WTC11 (cell line): Measurements from ENCODE around the gene TMEM120B. TPM values are rescaled to one million over a fixed set of nuclear protein-coding genes. Genes with fewer than 3 reads are reported as not detected.

Experiments used
- ATAC-seq: fragments of 200-7000 bp; cut with Tn5 transposase; 2 replicates; pipeline ENCODE4 v1.10.0; 2021; ENCODE audit warnings: mild to moderate bottlenecking, moderate library complexity
- CTCF ChIA-PET: fragments of 300-600 bp; sonication (Branson Sonifier 250); formaldehyde crosslinking; loops from one replicate; lab custom pipeline; 2021; ENCODE audit warnings: antibody characterized with exemption; lab: Charles Lee
- POLR2A ChIA-PET: fragments of 350-600 bp; sonication (Branson Sonifier 250); formaldehyde crosslinking; loops from one replicate; lab custom pipeline; 2021; ENCODE audit warnings: antibody characterized with exemption; lab: Charles Lee
- DNase-seq: peaks from one replicate; pipeline ENCODE4 v3.0.0; 2021; ENCODE audit warnings: low spot score
- H3K27ac Mint-ChIP-seq: 2 replicates; pipeline ENCODE4 v1.8.0; 2021; ENCODE audit warnings: mixed read lengths
- H3K27me3 Mint-ChIP-seq: 2 replicates; pipeline ENCODE4 v1.8.0; 2021; ENCODE audit warnings: low read depth, mild to moderate bottlenecking, moderate library complexity, mixed read lengths
- H3K36me3 Mint-ChIP-seq: 2 replicates; pipeline ENCODE4 v1.8.0; 2021; ENCODE audit warnings: mixed read lengths
- H3K4me1 Mint-ChIP-seq: 2 replicates; pipeline ENCODE4 v1.8.0; 2022; ENCODE audit warnings: mixed read lengths
- H3K4me3 Mint-ChIP-seq: 2 replicates; pipeline ENCODE4 v1.8.0; 2021; ENCODE audit warnings: mild to moderate bottlenecking, moderate library complexity, mixed read lengths
- H3K9me3 Mint-ChIP-seq: 2 replicates; pipeline ENCODE4 v1.8.0; 2021; ENCODE audit warnings: mixed read lengths
- E2F5 ChIP-seq: sonication (generic); formaldehyde crosslinking; IDR thresholded peaks from 2 replicates; pipeline ENCODE4 v1.8.1; 2022; ENCODE audit warnings: mild to moderate bottlenecking, moderate library complexity, missing genetic modification reagents
- ELF4 ChIP-seq: sonication (generic); formaldehyde crosslinking; IDR thresholded peaks from 2 replicates; pipeline ENCODE4 v1.8.1; 2022; ENCODE audit warnings: low read depth, mild to moderate bottlenecking, moderate library complexity, missing genetic modification reagents
- EMX1 ChIP-seq: fragments of 250-450 bp; sonication (Bioruptor Pico); IDR thresholded peaks from 2 replicates; pipeline ENCODE4 v1.8.0; 2021; ENCODE audit warnings: mild to moderate bottlenecking
- ESRRA ChIP-seq: sonication (generic); formaldehyde crosslinking; IDR thresholded peaks from 2 replicates; pipeline ENCODE4 v1.8.1; 2022; ENCODE audit warnings: mild to moderate bottlenecking, missing genetic modification reagents, borderline replicate concordance
- GTF2I ChIP-seq: fragments of 250-450 bp; sonication (Bioruptor Pico); conservative IDR thresholded peaks from 2 replicates; pipeline ENCODE4 v1.4.0; 2021; ENCODE audit warnings: mild to moderate bottlenecking
- HMGA2 ChIP-seq: fragments of 250-450 bp; sonication (Bioruptor Pico); IDR thresholded peaks from 2 replicates; pipeline ENCODE4 v1.4.0; 2021; ENCODE audit warnings: mild to moderate bottlenecking, moderate library complexity
- KAT7 ChIP-seq: sonication (generic); formaldehyde crosslinking; IDR thresholded peaks from 2 replicates; pipeline ENCODE4 v1.8.1; 2023; ENCODE audit warnings: missing genetic modification reagents, mild to moderate bottlenecking, borderline replicate concordance
- MLX ChIP-seq: sonication (generic); formaldehyde crosslinking; IDR thresholded peaks from 2 replicates; pipeline ENCODE4 v1.8.1; 2023; ENCODE audit warnings: mild to moderate bottlenecking, missing genetic modification reagents, moderate library complexity
- MXD4 ChIP-seq: fragments of 250-450 bp; sonication (Bioruptor Pico); IDR thresholded peaks from 2 replicates; pipeline ENCODE4 v1.8.0; 2021; ENCODE audit warnings: mild to moderate bottlenecking, moderate library complexity, borderline replicate concordance
- ZBTB21 ChIP-seq: sonication (generic); formaldehyde crosslinking; IDR thresholded peaks from 2 replicates; pipeline ENCODE4 v1.8.1; 2023; ENCODE audit warnings: mild to moderate bottlenecking, missing genetic modification reagents, borderline replicate concordance
- ZNF138 ChIP-seq: sonication (generic); formaldehyde crosslinking; conservative IDR thresholded peaks from 2 replicates; pipeline ENCODE4 v1.8.1; 2022; ENCODE audit warnings: mild to moderate bottlenecking, moderate library complexity, missing genetic modification reagents
- ZNF512 ChIP-seq: sonication (generic); formaldehyde crosslinking; IDR thresholded peaks from 2 replicates; pipeline ENCODE4 v1.8.1; 2022; ENCODE audit warnings: missing genetic modification reagents, borderline replicate concordance
- ZNF671 ChIP-seq: fragments of 250-450 bp; sonication (Bioruptor Pico); IDR thresholded peaks from 2 replicates; pipeline ENCODE4 v1.8.0; 2021; ENCODE audit warnings: mild to moderate bottlenecking
- total RNA-seq: library from RNA; stranded (reverse); gene quantifications from 3 replicates; pipeline ENCODE4 v1.2.3, GENCODE V29; 2021
- TF ChIP-seq, protein P1 (sequence below): sonication (generic); formaldehyde crosslinking; IDR thresholded peaks from 2 replicates; pipeline ENCODE4 v1.8.1; 2022; ENCODE audit warnings: low read depth, missing genetic modification reagents, borderline replicate concordance
- TF ChIP-seq, protein P2 (sequence below): sonication (generic); formaldehyde crosslinking; IDR thresholded peaks from 2 replicates; pipeline ENCODE4 v1.8.0; 2022; ENCODE audit warnings: missing genetic modification reagents

TMEM120B gene
- total RNA-seq, 1 experiment from 2014 or later, result 36.9 TPM

GRCh38 chr12:121783766-121784165 is 71.2 kb downstream of the TMEM120B start (continued):
- TF ChIP-seq ZNF512 (CRISPR knock-in tag) (no peak), GTF2I (CRISPR knock-in tag) (no peak), ESRRA (CRISPR knock-in tag) (no peak), ZBTB21 (CRISPR knock-in tag) (no peak), MXD4 (CRISPR knock-in tag) (no peak)

GRCh38 chr12:121784460-121784859 is 71.9 kb downstream of the TMEM120B start:
- POLR2A ChIA-PET, result no interaction called here
- Mint-ChIP-seq H3K4me3 (no peak overlapping the region), H3K36me3 (peaks cover 11% of the 10 kb centered on the region)

GRCh38 chr12:121786440-121786825 is 73.9 kb downstream of the TMEM120B start:
- H3K4me1 Mint-ChIP-seq, result peaks cover 20% of the 10 kb centered on the region
- DNase-seq (no peak), ATAC-seq (0 out of 2 replicates have a peak, but pooled peaks have one; percentile 7)
- no peak overlapping the region for H3K4me3 Mint-ChIP-seq
- 0 out of 2 replicates have a peak, but pooled peaks cover 4% of the 10 kb centered on the region for H3K36me3 Mint-ChIP-seq
- TF ChIP-seq, protein P1, sequence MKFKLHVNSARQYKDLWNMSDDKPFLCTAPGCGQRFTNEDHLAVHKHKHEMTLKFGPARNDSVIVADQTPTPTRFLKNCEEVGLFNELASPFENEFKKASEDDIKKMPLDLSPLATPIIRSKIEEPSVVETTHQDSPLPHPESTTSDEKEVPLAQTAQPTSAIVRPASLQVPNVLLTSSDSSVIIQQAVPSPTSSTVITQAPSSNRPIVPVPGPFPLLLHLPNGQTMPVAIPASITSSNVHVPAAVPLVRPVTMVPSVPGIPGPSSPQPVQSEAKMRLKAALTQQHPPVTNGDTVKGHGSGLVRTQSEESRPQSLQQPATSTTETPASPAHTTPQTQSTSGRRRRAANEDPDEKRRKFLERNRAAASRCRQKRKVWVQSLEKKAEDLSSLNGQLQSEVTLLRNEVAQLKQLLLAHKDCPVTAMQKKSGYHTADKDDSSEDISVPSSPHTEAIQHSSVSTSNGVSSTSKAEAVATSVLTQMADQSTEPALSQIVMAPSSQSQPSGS, result no peak
- TF ChIP-seq E2F5 (CRISPR knock-in tag), result no peak
- no peak for TF ChIP-seq KAT7 (CRISPR knock-in tag)
- ChIA-PET CTCF (interaction anchor here (1.5 to 15.3 kb wide), 3 partner anchors 8 to 25 kb away, joined by 4 to 227 read pairs (median 10); partner anchors contain the start of gene RHOF), POLR2A (no interaction called here)
- no peak overlapping the region for H3K27ac Mint-ChIP-seq
- H3K9me3 Mint-ChIP-seq, result no peaks in the 10 kb centered on the region
- H3K27me3 Mint-ChIP-seq, result no peaks in the 10 kb centered on the region; the same call in 1 of the 2 replicates

More at GRCh38 chr12:121784460-121784859, 71.9 kb downstream of the TMEM120B start:
- CTCF ChIA-PET, result interaction anchor here (0.7 to 15.3 kb wide), 4 partner anchors 9 to 279 kb away, joined by 4 to 227 read pairs (median 7); partner anchors contain the start of gene RHOF
- H3K4me1 Mint-ChIP-seq, result peaks cover 12% of the 10 kb centered on the region
- no peak for DNase-seq
- ATAC-seq, result no peak
- TF ChIP-seq ZNF671 (CRISPR knock-in tag) (no peak), EMX1 (CRISPR knock-in tag) (no peak), ZNF138 (CRISPR knock-in tag) (no peak), MLX (CRISPR knock-in tag) (no peak), ELF4 (CRISPR knock-in tag) (no peak), HMGA2 (CRISPR knock-in tag) (no peak)
- TF ChIP-seq, protein P2, sequence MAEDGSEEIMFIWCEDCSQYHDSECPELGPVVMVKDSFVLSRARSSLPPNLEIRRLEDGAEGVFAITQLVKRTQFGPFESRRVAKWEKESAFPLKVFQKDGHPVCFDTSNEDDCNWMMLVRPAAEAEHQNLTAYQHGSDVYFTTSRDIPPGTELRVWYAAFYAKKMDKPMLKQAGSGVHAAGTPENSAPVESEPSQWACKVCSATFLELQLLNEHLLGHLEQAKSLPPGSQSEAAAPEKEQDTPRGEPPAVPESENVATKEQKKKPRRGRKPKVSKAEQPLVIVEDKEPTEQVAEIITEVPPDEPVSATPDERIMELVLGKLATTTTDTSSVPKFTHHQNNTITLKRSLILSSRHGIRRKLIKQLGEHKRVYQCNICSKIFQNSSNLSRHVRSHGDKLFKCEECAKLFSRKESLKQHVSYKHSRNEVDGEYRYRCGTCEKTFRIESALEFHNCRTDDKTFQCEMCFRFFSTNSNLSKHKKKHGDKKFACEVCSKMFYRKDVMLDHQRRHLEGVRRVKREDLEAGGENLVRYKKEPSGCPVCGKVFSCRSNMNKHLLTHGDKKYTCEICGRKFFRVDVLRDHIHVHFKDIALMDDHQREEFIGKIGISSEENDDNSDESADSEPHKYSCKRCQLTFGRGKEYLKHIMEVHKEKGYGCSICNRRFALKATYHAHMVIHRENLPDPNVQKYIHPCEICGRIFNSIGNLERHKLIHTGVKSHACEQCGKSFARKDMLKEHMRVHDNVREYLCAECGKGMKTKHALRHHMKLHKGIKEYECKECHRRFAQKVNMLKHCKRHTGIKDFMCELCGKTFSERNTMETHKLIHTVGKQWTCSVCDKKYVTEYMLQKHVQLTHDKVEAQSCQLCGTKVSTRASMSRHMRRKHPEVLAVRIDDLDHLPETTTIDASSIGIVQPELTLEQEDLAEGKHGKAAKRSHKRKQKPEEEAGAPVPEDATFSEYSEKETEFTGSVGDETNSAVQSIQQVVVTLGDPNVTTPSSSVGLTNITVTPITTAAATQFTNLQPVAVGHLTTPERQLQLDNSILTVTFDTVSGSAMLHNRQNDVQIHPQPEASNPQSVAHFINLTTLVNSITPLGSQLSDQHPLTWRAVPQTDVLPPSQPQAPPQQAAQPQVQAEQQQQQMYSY (CRISPR knock-in tag), result no peak
- H3K27me3 Mint-ChIP-seq, result no peaks in the 10 kb centered on the region; the same call in 1 of the 2 replicates
- no peaks in the 10 kb centered on the region for H3K9me3 Mint-ChIP-seq
- H3K27ac Mint-ChIP-seq, result 0 out of 2 replicates have a peak overlapping the region, but pooled peaks have one; percentile 16
